NAMALWA (cell line): Measurements from ENCODE around the gene TSPAN11.
"Not testable (repeated sequence)": the region's sequence is repeated elsewhere in the genome, so short reads cannot be mapped to it uniquely, and the experiment has no call there.

Experiments
- DNase-seq: peaks from one replicate; pipeline ENCODE4 v3.0.0-alpha.2; 2015; ENCODE audit warnings: low spot score

Gene TSPAN11

GRCh38 chr12:31003861-31004640 lies 77.5 kb downstream of the TSPAN11 start:
- DNase-seq = no peak

DNA sequence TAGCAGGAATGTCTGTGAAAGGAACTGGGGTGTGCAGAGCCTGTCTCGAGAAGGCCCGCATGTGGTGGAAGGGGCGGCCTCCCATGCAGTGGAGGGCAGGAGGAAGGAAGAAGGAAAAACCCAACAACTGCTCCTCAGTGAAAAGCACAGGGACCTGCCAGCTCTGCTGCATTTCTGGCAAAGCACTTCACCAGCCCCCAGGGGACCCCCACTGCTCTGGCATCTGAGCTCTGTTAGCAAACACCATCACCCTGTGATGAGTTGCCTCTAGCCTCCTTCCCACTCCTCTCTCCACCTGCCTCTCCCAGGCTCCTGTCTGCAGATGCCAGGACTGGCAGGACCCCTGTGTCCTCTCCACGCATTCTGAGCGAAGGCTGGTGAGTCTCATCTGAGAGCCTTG lies 78.1 kb downstream of the TSPAN11 start:
- DNase-seq = no peak

DNA sequence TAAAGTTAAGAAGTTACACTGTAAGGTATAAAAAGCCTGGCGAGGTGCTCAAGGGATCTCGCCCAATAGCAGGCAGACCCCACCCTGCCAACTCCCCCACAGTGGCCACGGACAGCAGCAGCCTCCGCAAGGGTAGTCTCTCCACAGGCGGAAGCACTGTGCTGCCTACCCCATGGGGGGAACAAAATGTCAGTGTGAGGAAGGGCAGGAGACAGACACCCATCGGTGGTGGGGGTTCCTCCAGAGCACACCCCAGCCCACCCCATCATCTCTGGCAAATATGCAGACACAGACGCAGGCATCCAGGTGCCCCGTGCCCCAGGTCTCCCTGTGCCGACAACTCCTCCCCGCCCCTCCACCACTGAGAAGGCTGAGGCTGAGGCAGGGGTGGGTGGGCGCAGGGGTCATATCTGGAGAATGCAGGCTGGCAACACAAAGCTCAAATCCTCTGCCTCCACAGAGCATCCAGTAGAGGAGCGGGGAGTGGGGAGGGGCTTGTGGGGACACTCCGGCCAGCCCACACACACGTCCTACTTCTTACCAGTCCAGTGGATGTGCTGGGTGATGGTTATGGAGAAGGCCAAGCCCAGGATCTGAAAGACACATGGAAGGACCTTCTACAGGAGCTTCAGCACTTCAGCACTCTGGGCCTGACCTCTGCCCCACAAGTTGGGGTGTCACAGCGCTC lies 78.9 kb downstream of the TSPAN11 start:
- no peak for DNase-seq

GRCh38 chr12:31005944-31006361 lies 79.4 kb downstream of the TSPAN11 start:
- DNase-seq = no peak

GRCh38 chr12:31006416-31007152 lies 80.0 kb downstream of the TSPAN11 start:
- no peak for DNase-seq

DNA sequence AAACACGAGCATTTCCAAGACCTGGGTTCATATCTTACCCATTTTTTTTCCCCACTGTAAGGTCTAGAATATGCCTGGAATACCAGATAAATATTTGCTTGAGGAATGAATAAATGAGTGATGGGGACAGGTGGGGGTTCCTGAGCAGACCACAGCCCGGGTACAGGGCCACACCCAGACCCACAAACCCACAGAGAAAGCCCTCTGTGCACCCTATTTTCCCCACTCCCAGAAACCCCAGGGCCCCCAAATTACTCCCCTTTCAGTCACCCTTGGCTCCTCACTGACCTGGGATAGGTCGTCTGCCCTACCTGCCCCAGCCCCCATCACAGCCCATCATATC lies 80.6 kb downstream of the TSPAN11 start:
- DNase-seq = no peak

DNA sequence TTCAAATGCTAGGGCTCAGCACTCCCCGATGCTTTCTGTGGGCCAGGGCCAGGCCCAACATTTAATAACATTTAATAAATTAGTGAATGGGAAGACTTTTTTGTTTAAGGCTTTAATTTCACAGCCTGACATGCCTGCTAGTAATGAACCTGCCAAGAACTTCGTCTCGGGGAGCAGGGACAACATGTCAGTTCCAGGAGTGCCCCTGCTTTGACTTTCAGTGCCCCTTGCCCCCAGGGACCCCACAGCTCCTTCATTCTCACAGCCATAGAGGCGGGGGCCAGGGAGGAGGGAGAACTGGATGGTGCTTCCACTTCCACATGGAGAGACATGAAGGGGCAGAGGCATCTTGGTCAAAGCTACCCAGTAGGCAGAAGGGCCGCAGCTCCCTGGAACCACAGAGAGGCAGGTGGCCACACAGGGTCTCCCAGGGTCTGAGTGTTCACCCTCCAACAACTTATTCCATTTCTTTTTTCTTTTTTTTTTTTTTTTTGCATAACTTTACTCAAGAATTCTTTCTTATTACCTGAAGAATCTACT lies 81.2 kb downstream of the TSPAN11 start:
- DNase-seq = no peak

DNA sequence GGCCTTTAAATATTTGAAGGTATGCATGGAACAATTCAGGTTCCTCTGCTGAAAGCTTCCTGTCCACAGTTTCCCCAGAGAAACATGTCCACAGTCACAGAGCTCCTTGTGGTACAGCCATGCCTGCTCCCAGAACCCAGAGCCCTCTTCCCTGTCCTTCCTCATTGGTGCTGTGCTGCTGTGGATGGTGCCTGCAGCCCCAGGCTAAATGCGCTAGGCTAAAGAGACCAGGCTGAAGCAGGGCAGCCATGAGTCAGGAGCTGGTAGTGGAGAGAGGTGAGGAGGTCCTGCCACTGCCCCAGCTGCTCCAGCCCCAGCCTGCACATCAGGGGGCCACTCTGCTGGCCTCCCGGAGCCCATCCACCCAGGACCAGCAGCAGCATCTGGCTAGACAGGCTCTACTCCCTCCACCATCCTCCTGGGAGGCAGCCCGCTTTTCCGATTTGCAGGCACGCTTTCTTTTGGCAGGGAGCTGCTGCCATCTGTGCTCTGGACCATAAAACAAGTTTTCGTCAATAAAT lies 81.8 kb downstream of the TSPAN11 start:
- DNase-seq = no peak

DNA sequence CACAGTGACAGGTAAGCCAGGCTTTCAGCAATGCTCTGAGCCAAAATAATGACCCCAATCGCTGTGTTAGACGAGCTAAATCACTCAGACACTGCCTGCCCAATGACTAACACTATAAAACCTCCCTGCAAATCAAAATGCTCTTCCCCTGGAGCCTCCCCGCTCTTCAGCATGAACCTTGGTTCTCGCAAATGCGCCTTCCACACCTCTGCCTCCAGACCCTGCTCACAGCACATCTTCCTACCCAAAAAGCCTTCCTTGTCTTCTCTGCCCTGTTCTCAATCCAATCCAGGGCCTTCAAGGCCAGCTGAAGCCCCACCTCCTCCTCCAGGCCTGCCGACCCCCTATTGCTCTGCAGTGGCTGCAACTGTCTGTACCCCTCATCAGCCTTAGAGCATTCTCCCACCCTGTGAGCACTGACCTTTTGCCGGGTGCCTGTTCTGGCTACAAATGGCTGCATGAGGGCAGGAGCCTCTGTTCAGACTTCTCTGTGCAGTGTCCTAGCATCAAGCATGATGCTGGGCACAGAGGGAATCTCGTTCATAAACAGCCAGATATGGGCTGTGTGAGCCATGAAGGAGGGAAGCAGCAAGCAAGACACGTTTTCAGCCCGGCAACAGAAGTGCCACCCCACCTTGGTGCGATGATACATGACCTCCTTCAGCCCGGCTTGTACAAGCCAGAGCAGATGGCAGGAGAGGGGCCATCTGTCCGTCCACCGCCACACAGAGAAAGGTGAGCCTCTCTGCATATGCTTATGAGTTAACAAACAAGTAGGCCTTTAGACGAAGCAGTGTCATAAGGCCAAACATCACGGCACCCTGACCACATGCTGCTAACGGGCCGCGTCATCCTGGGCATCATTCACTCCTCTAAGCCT lies 82.7 kb downstream of the TSPAN11 start:
- no peak for DNase-seq

DNA sequence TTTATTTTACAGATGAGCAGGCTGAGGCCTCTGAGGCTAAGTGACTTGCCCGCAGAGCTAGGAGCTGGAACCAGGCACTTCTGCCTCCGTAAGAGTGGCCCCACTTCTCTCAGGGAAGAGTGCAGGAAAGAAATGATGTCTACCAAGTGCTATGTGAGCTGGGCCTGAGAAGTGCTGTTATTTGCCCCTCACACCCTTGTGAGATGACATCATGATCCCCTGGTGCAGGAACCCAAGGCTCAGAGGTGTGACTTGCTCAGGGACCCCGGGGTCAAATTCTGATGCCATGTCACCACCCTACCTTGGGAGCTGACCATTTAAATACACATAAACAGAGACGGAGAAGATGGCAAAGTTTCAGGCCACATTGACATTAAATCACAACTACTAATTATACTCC lies 83.4 kb downstream of the TSPAN11 start:
- DNase-seq = no peak

- no peak for DNase-seq
Observed at GRCh38 chr12:31011336-31011735, 84.8 kb downstream of the TSPAN11 start.

GRCh38 chr12:31011746-31012566 lies 85.4 kb downstream of the TSPAN11 start:
- DNase-seq = no peak

GRCh38 chr12:31012567-31012891 lies 86.0 kb downstream of the TSPAN11 start:
- not testable (repeated sequence) for DNase-seq

- DNase-seq = no peak
Observed at GRCh38 chr12:31015215-31015614, 88.7 kb downstream of the TSPAN11 start.

DNA sequence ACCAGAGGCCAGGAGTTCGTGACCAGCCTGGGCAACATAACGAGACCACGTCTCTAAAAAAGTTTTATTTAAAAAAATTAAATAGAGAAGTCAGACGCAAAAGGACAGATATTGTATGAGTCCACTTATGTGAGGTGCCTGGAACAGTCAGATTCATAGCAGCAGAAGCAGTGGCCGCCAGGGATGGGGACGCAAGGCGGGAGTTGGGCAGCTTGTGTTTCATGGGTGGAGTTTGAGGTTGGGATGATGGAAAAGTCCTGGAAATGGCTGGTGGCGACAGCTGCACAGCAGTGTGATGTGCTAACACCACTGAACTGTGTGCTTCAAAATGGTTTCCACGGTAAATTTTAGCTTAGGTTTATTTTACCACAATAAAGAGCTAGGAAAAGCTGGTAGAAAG lies 89.5 kb downstream of the TSPAN11 start:
- no peak for DNase-seq

GRCh38 chr12:31017535-31017934 lies 91.0 kb downstream of the TSPAN11 start:
- no peak for DNase-seq

GRCh38 chr12:31018106-31018789 lies 91.7 kb downstream of the TSPAN11 start:
- no peak for DNase-seq

DNA sequence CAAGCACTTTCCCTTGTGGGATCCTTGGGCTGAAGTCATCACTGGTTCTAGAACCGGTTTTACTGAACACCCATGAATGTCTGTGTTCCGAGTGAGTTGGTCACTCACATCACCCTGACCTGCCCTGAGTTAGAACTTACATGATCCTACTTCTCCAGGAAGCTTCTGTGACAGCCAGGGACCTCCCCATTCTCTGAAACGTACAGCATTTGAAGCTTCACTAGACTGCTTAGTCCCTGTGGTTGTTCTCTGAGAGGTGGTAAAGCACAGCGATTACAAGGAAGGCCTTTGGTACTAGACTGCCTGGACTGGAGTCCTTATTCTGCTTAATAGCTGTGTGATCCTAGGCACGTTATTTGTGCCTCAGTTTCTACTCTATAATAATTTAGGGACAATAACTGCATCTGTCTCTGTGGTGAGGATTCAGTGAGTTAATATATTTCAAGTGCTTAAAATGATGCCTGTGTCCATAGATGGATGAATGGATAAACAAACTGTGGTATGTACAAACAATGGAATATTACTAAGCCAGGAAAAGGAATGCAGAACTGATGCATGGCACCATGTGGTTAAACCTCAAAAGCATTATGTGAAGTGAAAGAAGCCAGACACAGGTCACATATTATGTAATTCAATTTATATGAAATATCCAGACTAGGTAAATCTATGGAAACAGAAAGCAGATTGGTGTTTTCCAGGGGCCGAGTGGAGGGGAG lies 92.4 kb downstream of the TSPAN11 start:
- no peak for DNase-seq

DNA sequence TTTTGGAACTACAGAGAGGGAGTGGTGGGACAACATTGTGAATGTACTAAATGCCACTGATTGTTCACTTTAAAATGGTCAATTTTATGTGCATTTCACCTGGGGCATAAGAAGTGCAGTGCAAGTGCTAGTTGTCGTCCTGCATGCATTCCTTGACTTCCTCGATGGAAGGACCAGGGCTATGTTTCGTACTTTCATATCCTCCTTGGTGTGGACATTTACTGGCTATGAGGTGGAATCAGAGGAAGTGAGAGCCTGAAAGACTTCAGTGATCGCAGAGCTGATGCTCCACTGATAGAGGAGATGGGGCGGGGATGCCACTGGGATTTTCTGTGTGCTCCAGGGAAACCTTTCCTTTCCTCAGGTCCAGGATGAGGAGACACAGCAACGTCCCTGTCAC lies 93.0 kb downstream of the TSPAN11 start:
- no peak for DNase-seq

- DNase-seq = no peak
Observed at GRCh38 chr12:31019976-31020375, 93.4 kb downstream of the TSPAN11 start.
